Activated CD8-positive, alpha-beta memory T cell treated with anti-CD3 and anti-CD28 coated beads, Interleukin-2, amount 10 ng/mL, durations not matched to agents 7 days and 5 days (primary cell): Measurements from ENCODE around the gene STOML1. TPM values are rescaled to one million over a fixed set of nuclear protein-coding genes. Genes with fewer than 3 reads are reported as not detected.

ENCODE experiments used
- ATAC-seq: fragments of 150-1000 bp; cut with Tn5 transposase; one replicate; pipeline ENCODE4 v1.10.0; 2021; ENCODE audit warnings: moderate library complexity
- CTCF ChIA-PET: fragments of 350-600 bp; sonication (Branson Sonifier 250); formaldehyde crosslinking; loops from one replicate; lab custom pipeline; 2021; ENCODE audit warnings: antibody characterized with exemption; lab: Charles Lee
- DNase-seq: peaks from one replicate; pipeline ENCODE4 v3.0.0-alpha.2; 2020
- H3K27ac Mint-ChIP-seq: one replicate; pipeline ENCODE4 v1.8.0; 2021; ENCODE audit warnings: mild to moderate bottlenecking, mixed read lengths
- H3K27me3 Mint-ChIP-seq: one replicate; pipeline ENCODE4 v1.8.0; 2021; ENCODE audit warnings: mixed read lengths
- H3K36me3 Mint-ChIP-seq: one replicate; pipeline ENCODE4 v1.8.0; 2021; ENCODE audit warnings: mild to moderate bottlenecking, mixed read lengths
- H3K4me1 Mint-ChIP-seq: one replicate; pipeline ENCODE4 v1.8.0; 2021; ENCODE audit warnings: mixed read lengths
- H3K4me3 Mint-ChIP-seq: one replicate; pipeline ENCODE4 v1.8.0; 2021; ENCODE audit warnings: mild to moderate bottlenecking, moderate library complexity, mixed read lengths
- H3K9me3 Mint-ChIP-seq: one replicate; pipeline ENCODE4 v1.8.0; 2022; ENCODE audit warnings: low read depth, mixed read lengths
- total RNA-seq, 2 experiments: library from RNA; stranded (reverse); gene quantifications; one replicate each; pipeline ENCODE4 v1.2.3, GENCODE V29; 2021

The STOML1 gene
- total RNA-seq, 2 experiments from 2014 or later = 7.9 to 8.6 TPM

DNA sequence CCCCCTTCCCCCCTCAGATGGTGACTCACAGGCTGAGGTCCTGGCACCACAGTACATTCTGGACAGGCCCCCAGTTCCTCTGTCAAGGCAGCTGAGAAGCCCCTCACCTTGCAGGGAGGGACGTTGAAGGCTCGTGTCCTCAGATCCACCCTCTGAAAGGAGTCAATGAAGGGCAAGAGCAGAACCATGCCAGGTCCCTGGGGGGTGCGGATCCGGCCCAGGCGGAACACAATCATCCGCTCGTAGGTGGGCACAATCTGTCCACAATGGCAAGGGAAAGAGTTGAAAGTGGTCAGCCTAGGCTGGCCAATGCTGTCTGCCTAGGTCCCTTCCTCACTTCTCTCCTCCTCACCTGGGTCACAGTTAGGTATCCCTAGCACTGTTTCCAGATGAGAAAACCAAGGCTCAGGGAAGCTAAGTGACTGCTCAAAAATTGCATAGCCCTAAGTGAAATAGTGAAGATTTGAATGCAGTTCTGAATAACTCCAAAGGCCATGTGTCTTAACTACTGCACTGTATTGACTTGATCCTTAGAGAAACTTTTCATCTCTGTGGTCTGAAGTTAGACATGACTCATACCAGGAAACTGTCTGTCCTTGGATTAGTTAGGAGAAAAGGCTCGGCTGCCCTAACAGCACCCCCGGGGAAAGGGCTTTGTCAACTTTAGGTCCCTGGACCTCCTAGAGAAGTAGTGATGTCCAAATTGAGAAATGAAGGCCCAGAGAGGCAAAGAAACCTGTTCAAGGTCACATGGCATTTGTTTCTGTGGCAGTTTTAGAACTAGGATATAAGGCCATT is 2.9 kb downstream of the STOML1 start:
- ATAC-seq = no peak
- CTCF ChIA-PET = interaction anchor here (1.2 to 12.7 kb wide), 2 partner anchors 18 to 63 kb away, joined by 3 to 147 read pairs; no protein-coding TSS in a partner anchor
- Mint-ChIP-seq H3K4me1 (peaks cover 35% of the 10 kb centered on the region), H3K27me3 (no peaks in the 10 kb centered on the region), H3K27ac (no peak overlapping the region), H3K9me3 (no peaks in the 10 kb centered on the region), H3K4me3 (no peak overlapping the region), H3K36me3 (no peaks in the 10 kb centered on the region)
- peak; percentile 28 for DNase-seq

DNA sequence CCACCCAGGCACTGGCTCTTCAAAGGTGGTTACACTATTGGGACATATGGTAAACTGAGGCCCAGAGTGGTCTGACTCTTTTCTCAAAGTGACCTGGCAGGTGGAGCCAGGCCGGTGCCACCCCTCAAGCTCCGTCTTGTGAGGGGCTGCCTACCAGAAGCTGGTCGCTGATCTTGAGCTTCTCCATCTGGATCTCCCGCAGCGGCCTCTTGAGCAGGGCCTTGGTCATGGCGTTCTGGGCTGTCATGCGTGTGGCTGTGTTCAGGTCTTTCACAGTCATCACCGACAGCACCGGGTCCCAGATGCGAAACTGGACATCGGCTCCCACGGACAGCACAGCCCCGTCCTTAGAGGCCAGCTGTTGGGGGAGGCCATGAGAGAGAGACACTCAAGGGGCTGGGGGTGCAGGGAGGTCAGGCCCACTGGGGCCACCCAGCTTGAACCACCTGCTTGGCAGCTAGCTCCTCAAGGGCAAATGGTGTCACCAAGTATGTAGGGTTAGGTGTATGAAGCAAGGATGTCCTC is 3.6 kb downstream of the STOML1 start:
- Mint-ChIP-seq H3K4me1 (peaks cover 28% of the 10 kb centered on the region), H3K4me3 (no peak overlapping the region), H3K9me3 (no peaks in the 10 kb centered on the region), H3K36me3 (no peaks in the 10 kb centered on the region), H3K27me3 (no peaks in the 10 kb centered on the region), H3K27ac (no peak overlapping the region)
- no peak for DNase-seq
- CTCF ChIA-PET = interaction anchor here (1.2 to 12.7 kb wide), 3 partner anchors 18 to 66 kb away, joined by 3 to 147 read pairs (median 3); no protein-coding TSS in a partner anchor
- ATAC-seq = no peak

DNA sequence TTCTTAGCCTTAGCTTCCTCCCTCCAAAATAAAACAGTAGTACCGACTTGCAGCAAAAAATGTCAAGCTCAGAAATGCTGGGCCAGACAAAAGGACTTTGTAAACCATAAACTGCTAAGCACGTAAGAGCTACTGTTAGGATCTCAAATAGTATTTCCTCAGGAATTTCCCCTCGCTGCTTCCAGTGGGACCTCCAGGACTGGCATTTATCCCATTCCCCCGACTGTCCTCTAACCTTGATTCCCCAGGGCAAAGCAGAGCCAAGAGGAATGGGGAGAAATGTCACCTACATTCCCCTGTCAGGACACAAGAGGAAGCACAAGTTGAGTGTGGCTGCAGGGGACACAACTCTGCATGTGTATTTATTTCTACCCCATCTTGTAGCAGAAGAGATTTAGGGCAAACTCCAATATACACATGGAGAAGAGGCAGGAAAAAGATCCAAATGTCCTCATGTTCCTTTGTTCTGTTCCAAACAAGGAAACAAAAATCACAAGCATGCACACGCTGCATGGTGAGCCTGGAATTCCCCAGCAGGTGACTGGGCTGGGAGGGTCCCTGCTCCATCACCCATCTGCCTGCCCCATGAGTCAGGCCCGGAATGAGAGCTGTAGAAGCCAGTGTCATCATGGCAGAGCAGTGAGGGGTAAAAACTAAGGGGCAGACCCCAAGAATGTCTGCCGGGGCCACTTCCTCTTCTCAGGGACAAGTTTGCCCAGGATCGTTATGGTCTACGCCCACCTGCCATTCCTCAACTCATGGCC is 4.2 kb downstream of the STOML1 start:
- no peaks in the 10 kb centered on the region for H3K9me3 Mint-ChIP-seq
- H3K4me3 Mint-ChIP-seq = no peak overlapping the region
- ATAC-seq = no peak
- no peaks in the 10 kb centered on the region for H3K36me3 Mint-ChIP-seq
- DNase-seq = no peak
- H3K27me3 Mint-ChIP-seq = no peaks in the 10 kb centered on the region
- peaks cover 22% of the 10 kb centered on the region for H3K4me1 Mint-ChIP-seq
- CTCF ChIA-PET = interaction anchor here (1.2 to 12.7 kb wide), 4 partner anchors 13 to 67 kb away, joined by 3 to 147 read pairs (median 3); no protein-coding TSS in a partner anchor
- peak overlapping the region; percentile 16 for H3K27ac Mint-ChIP-seq

DNA sequence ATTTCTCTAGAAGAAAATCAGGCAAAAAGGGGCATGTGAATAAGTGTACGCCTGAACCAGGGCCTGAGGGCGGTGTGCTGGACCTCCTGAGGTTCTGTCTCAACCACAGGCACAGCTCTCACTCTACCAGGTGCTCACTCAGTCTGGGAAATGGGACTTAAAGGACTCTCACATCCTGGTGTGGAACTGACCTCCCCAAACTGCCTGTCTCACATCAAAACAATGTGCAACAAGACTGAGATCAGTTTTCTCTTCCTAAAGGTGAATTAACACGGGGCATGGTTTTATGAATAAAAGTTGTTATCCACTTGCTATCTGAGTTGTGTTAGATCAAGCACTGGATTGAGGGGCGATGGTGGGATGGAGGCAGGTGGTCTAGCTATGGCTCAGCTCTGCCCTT is 4.8 kb downstream of the STOML1 start:
- peaks cover 19% of the 10 kb centered on the region for H3K4me1 Mint-ChIP-seq
- CTCF ChIA-PET = interaction anchor here (1.2 to 12.7 kb wide), 4 partner anchors 13 to 67 kb away, joined by 3 to 147 read pairs (median 3); no protein-coding TSS in a partner anchor

DNA sequence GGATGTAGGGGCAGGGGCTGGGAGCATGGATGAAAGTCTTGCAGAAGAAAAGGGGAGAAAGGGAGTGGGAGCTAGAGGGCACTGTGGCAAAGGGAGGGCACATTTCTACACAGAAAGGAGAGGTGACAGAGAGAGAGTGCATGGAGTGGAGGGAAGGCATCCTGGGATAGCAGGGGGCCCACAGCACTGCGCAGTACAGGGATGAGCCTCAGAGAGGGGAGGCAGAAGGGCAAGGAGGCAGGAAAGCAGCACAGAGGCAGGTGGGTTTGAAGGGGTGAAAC is 5.4 kb downstream of the STOML1 start:
- ATAC-seq = no peak

More for the DNA sequence above, 4.8 kb downstream of the STOML1 start:
- H3K27me3 Mint-ChIP-seq = no peaks in the 10 kb centered on the region
- H3K27ac Mint-ChIP-seq = peak overlapping the region; percentile 16
- DNase-seq = no peak
- no peak for ATAC-seq
- no peaks in the 10 kb centered on the region for H3K9me3 Mint-ChIP-seq
- no peaks in the 10 kb centered on the region for H3K36me3 Mint-ChIP-seq
- H3K4me3 Mint-ChIP-seq = no peak overlapping the region

DNA sequence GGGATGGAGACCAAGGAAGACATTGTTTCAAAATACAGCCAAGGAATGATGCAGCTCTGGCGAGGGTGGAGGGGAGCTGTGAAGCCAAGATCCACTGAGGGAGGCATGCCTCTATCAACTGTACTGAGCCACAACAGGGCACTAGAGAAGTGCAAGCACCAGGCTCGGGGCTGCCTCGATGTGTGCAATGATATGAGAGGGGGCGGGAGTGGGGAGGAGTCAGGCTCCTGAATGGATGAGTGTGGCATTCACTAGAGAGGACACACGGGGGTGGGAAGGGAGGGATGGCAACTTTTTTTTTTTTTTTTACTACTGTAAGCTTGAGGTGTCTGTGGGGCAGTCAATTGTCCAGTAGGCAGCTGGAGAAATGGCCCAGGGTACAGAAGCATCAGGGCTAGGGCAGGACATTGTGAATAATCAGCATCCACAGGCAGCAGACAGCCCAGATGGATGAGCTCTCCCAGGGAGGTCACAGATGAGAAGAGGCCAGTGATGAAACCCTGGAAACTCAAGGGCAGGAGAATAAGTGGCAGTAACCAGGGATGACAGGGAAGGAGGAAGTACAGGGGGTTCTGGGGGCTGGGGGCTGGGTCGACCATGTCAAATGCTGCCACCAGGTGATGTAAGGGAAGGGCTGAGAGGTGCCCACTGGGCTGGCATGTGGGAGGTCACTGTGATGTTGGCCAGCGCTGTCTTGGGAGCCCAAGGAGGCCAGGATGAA is 5.9 kb downstream of the STOML1 start:
- Mint-ChIP-seq H3K4me1 (peaks cover 25% of the 10 kb centered on the region), H3K27me3 (no peaks in the 10 kb centered on the region), H3K27ac (no peak overlapping the region), H3K36me3 (no peaks in the 10 kb centered on the region), H3K9me3 (no peaks in the 10 kb centered on the region), H3K4me3 (no peak overlapping the region)
- ATAC-seq = no peak
- DNase-seq = no peak
- CTCF ChIA-PET = interaction anchor here (1.2 to 12.7 kb wide), 2 partner anchors 14 to 15 kb away, joined by 3 to 147 read pairs; no protein-coding TSS in a partner anchor

More for the DNA sequence above, 5.4 kb downstream of the STOML1 start:
- Mint-ChIP-seq H3K27ac (no peak overlapping the region), H3K36me3 (no peaks in the 10 kb centered on the region), H3K27me3 (no peaks in the 10 kb centered on the region), H3K9me3 (no peaks in the 10 kb centered on the region), H3K4me3 (no peak overlapping the region), H3K4me1 (peaks cover 24% of the 10 kb centered on the region)
- no peak for DNase-seq
- CTCF ChIA-PET = interaction anchor here (1.2 to 12.7 kb wide), 2 partner anchors 14 to 16 kb away, joined by 3 to 147 read pairs; no protein-coding TSS in a partner anchor

- DNase-seq (peak; percentile 23), ATAC-seq (no peak)
- H3K4me1 Mint-ChIP-seq = peaks cover 24% of the 10 kb centered on the region
- no peaks in the 10 kb centered on the region for H3K9me3 Mint-ChIP-seq
- no peak overlapping the region for H3K27ac Mint-ChIP-seq
- H3K36me3 Mint-ChIP-seq = no peaks in the 10 kb centered on the region
- H3K4me3 Mint-ChIP-seq = no peak overlapping the region
- H3K27me3 Mint-ChIP-seq = no peaks in the 10 kb centered on the region
- CTCF ChIA-PET = interaction anchor here (12.7 kb wide), 1 partner anchor 14 kb away, joined by 147 read pairs; no protein-coding TSS in a partner anchor
These were observed 6.8 kb downstream of the STOML1 start for GRCh38 chr15:73985101-73985873.

- CTCF ChIA-PET = interaction anchor here (12.7 kb wide), 1 partner anchor 14 kb away, joined by 147 read pairs; no protein-coding TSS in a partner anchor
- Mint-ChIP-seq H3K9me3 (no peaks in the 10 kb centered on the region), H3K4me1 (peaks cover 22% of the 10 kb centered on the region), H3K27me3 (no peaks in the 10 kb centered on the region), H3K4me3 (no peak overlapping the region), H3K27ac (no peak overlapping the region), H3K36me3 (no peaks in the 10 kb centered on the region)
- DNase-seq (peak; percentile 38), ATAC-seq (no peak)
These were observed 7.7 kb downstream of the STOML1 start for GRCh38 chr15:73984208-73984979.

- DNase-seq = peak; percentile 27
- H3K4me3 Mint-ChIP-seq = no peak overlapping the region
- no peak for ATAC-seq
- no peak overlapping the region for H3K27ac Mint-ChIP-seq
- no peaks in the 10 kb centered on the region for H3K9me3 Mint-ChIP-seq
- CTCF ChIA-PET = interaction anchor here (1.1 to 1.4 kb wide), 2 partner anchors 10 to 54 kb away, joined by 3 to 5 read pairs; no protein-coding TSS in a partner anchor
- peaks cover 3% of the 10 kb centered on the region for H3K27me3 Mint-ChIP-seq
- H3K4me1 Mint-ChIP-seq = peaks cover 22% of the 10 kb centered on the region
- H3K36me3 Mint-ChIP-seq = no peaks in the 10 kb centered on the region
These were observed 8.3 kb downstream of the STOML1 start for GRCh38 chr15:73983773-73984172.

DNA sequence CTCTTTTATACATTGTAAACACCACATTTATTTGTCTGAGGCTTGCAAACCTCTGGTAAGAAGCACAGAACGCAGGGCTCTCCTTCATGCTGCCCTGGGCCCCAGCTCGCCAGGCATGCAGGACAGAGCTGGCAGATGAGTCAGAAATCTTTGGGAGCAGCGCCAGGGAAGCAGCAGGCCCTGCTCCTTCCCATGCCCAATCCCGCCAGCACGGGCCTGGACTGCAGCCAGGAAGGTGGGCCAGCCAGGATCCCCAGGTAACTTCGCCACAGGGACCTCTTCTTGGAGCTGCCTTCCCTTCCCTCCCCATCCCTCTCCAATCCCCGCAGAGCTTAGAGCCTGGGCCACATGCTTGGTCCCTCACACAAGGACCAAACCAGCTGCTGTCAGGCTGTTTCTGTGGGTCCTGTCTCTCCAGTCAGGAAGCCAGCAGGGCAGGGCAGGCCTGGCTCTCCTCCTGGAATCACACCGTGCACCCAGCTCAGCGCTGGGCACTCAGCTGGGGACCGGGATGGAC is 8.8 kb downstream of the STOML1 start:
- Mint-ChIP-seq H3K36me3 (no peaks in the 10 kb centered on the region), H3K27ac (no peak overlapping the region), H3K9me3 (no peaks in the 10 kb centered on the region), H3K27me3 (peaks cover 5% of the 10 kb centered on the region), H3K4me3 (no peak overlapping the region), H3K4me1 (peaks cover 22% of the 10 kb centered on the region)
- CTCF ChIA-PET = interaction anchor here (1.1 to 1.4 kb wide), 2 partner anchors 10 to 54 kb away, joined by 3 to 5 read pairs; no protein-coding TSS in a partner anchor
- DNase-seq = peak; percentile 36
- ATAC-seq = no peak

GRCh38 chr15:73982222-73982962 is 9.7 kb downstream of the STOML1 start:
- Mint-ChIP-seq H3K4me3 (no peak overlapping the region), H3K4me1 (peaks cover 22% of the 10 kb centered on the region), H3K9me3 (no peaks in the 10 kb centered on the region)

More at GRCh38 chr15:73982222-73982962, 9.7 kb downstream of the STOML1 start:
- Mint-ChIP-seq H3K27ac (peak overlapping the region; percentile 67), H3K27me3 (peaks cover 9% of the 10 kb centered on the region), H3K36me3 (no peaks in the 10 kb centered on the region)
- ATAC-seq (no peak), DNase-seq (peak; percentile 42)
- CTCF ChIA-PET = interaction anchor here (1.3 to 1.9 kb wide), 3 partner anchors 9 kb away, joined by 5 to 9 read pairs (median 5); partner anchors contain the start of gene STOML1
